ENCODE data around the gene ANHX. TPM values are rescaled to one million over a fixed set of nuclear protein-coding genes. Genes with fewer than 3 reads are reported as not detected.

ANHX gene
- total RNA-seq, 1 donor from 2014 or later = not detected

DNA sequence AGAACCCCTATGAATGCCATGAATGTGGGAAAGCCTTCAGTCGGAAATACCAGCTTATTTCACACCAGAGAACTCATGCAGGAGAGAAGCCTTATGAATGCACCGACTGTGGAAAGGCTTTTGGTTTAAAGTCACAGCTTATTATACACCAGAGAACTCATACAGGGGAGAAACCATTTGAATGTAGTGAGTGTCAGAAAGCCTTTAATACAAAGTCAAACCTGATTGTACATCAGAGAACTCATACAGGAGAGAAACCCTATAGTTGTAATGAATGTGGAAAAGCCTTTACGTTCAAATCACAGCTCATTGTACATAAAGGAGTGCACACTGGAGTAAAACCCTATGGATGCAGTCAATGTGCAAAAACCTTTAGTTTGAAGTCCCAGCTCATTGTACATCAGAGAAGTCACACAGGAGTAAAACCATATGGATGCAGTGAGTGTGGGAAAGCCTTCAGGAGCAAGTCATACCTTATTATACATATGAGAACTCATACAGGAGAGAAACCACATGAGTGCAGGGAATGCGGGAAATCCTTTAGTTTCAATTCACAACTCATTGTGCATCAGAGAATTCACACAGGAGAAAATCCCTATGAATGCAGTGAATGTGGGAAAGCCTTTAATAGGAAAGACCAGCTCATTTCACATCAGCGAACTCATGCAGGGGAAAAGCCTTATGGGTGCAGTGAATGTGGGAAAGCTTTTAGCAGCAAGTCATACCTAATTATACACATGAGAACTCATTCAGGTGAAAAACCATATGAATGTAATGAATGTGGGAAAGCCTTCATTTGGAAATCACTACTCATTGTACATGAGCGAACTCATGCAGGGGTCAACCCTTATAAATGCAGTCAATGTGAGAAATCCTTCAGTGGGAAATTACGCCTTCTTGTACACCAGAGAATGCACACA lies 32.1 kb downstream of the ANHX start:
- ATAC-seq (no peak), DNase-seq (ENCODE audit: low spot score) (no peak)

DNA sequence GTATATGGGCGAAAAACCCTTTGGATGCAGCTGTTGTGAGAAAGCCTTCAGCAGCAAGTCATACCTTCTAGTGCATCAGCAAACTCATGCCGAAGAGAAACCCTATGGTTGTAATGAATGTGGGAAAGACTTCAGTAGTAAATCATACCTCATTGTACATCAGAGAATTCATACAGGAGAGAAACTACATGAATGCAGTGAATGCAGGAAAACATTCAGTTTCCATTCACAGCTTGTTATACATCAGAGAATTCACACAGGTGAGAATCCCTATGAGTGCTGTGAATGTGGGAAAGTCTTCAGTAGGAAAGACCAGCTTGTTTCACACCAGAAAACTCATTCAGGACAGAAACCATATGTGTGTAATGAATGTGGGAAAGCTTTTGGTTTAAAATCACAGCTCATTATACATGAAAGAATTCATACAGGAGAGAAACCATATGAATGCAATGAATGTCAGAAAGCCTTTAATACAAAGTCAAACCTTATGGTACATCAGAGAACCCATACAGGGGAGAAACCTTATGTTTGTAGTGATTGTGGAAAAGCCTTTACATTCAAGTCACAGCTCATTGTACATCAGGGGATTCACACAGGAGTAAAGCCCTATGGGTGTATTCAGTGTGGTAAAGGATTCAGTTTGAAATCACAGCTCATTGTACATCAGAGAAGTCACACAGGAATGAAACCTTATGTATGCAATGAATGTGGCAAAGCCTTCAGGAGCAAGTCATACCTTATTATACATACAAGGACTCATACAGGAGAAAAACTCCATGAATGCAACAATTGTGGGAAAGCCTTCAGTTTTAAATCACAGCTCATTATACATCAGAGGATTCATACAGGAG lies 33.0 kb downstream of the ANHX start:
- ATAC-seq (no peak), DNase-seq (ENCODE audit: low spot score) (no peak)

DNA sequence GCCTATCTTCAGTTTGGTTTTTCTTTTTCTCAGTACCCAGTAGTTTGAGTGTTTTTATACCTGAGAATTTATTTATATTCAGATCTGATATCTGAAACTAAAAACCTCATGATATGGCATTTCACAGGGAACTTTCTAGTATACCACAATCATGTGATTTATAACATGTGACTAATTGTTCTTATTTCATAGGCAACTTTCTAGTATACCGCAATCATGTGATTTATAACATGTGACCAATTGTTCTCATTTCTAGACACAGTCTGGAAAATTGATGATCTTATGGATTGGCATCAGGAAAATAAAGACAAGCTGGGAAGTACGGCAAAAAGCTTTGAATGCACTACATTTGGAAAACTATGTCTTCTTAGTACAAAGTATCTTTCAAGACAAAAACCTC lies 33.8 kb downstream of the ANHX start:
- no peak for DNase-seq (ENCODE audit: low spot score)
- no peak for ATAC-seq

DNA sequence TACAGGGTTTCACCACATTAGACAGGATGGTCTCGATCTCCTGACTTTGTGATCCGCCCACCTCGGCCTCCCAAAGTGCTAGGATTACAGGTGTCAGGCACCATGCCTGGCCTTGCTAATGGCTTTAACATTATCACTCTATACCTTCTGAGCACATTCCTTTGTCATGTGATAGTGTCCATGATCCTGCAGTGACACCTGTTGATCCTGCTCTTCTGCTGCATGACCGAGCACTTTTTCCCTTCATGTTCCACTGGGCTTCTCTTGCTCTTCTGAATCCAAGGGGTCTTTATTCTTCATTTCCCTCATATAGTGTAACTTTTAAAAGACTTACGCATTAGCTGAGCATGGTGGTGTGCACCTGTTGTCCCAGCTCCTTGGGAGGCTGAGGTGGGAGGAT lies 42.8 kb downstream of the ANHX start:
- ATAC-seq = no peak
- no peak for DNase-seq (ENCODE audit: low spot score)

DNA sequence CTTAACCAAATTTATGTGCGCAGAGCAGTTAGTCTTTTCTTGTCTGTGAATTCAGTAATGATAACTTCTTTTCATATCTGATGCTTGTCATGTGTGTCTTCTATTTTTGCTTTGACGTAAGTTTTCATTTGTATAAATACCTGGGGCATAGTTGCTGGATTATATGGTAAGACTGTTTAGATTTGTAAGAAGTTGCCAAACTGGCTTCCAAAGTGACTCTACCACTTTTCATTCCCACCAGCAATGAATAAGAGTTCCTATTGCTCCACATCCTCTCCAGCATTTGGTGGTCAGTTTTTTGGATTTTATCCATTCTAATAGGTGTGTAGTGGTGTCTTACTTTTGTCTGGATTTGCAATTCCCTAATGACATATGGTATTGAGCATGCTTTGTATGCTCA lies 45.5 kb downstream of the ANHX start:
- DNase-seq (ENCODE audit: low spot score) (no peak), ATAC-seq (no peak)

DNA sequence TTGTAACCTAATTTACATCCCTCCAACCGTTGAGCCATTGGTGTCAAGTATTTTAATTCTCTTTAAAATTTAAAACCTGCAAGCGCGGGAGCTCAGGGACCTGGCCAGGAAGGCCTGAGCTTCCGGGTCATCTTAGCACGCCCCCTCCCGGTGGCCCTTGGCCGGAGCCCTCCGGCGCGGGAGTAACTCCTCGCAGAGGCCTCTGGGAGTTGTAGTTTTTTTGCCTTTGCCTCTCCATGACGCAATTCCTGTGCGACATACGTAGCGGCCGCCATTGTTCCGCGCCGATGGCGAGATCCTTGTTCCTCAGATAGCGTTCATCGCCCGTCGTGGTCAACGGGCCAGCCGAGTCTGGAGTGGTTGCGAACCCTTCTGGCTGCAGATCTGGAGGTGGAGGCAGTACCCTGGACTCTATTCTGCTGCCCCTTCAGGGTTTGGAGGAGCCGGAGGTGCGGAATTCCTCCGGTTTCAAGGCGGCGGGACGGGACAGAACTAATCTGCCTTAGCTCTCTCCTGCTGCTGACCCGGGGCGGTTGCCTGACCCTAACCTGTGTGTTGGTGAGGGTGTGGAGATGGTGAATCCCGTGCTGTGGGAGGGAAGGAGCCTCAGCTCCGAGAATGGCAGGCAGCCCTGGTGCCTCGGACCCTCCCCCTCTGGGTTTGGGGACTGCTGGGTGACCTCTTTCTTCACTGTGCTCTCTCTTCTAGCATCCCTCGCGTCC lies 54.3 kb downstream of the ANHX start, which contains the start of gene ZNF268:
Gene ZNF268 (plus strand): TSS at position 258 of the 722 bp plus-strand sequence. CDS start 503 bp downstream, outside the sequence.
- ATAC-seq = peak; percentile 100

DNA sequence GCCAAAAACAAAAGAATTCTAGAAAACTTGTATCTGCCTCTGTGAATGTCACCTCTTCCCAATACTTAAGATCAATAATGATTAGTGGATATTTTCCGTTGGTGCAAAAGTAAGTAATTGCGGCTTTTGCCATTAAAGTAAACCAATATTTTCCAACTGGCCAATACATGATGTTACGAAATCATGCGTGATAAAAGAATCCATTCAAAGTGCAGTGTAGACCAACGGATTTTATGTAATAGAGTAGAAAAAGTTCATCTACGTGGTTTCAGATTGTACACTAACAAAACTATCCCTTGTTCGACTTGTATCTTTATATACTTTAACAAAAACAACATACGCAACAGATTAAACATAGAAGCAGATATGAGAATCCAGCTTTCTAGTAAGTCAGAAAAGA lies 55.0 kb downstream of the ANHX start:
- ATAC-seq (no peak), DNase-seq (ENCODE audit: low spot score) (no peak)

More for the DNA sequence above, 54.3 kb downstream of the ANHX start, which contains the start of gene ZNF268:
- peak; percentile 94 for DNase-seq (ENCODE audit: low spot score)

DNA sequence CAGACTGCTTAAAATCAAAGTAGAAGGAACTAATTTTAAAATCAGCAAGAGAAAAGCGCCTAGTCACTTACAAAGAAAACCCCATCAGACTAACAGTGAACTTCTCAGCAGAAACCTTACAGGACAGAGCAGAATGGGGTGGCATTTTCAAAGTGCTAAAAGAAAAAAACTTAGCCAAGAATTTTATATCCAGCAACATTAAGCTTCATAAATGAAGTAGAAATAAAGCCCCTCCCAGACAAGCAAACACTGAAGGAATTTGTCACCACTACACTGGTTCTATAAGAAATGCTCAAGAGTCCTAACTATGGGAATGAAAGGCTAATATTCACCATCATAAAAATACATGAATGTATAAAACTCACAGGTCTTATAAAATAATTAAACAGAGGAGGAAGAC lies 60.8 kb downstream of the ANHX start:
- no peak for DNase-seq (ENCODE audit: low spot score)
- ATAC-seq = no peak

DNA sequence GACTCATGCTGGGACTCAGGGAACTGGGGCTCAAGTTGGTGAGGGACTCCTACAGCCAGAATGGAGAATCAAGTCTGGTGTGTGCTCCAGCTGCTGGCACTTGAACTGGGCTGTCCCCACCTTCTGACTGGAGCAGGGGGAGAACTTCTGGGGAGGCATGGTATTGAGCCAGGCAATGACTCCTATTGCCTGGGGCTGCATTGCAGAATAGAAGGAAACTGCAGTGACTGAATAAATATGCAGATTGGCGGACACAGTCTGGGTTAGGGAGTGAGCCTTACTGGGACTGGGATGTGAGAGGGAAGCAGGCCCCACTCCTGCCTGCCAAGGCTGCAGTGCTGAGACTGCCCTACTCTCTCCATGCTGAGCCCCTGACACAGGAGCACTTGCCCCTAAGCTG lies 63.2 kb downstream of the ANHX start:
- ATAC-seq (no peak), DNase-seq (ENCODE audit: low spot score) (no peak)

Other genes starting within 250 kb of the ANHX start
- 5.1 TPM for gene ZNF26, start 249.5 kb downstream of the ANHX start, total RNA-seq
- gene ZNF84, start 198.4 kb downstream of the ANHX start, total RNA-seq = 7.8 TPM
- 5.7 TPM for gene ZNF140, start 155.0 kb downstream of the ANHX start, total RNA-seq
- 0.78 TPM for gene ZNF891, start 105.6 kb downstream of the ANHX start, total RNA-seq
- gene ZNF10, start 105.2 kb downstream of the ANHX start, total RNA-seq = 4.8 TPM
- gene ZNF268, start 54.4 kb downstream of the ANHX start, total RNA-seq = 8.3 TPM

Data from left lobe of liver (tissue), 2 donors.